ENCODE measurements around the gene SLC5A6. TPM values are rescaled to one million over a fixed set of nuclear protein-coding genes. Genes with fewer than 3 reads are reported as not detected.

SLC5A6 gene
- total RNA-seq, 2 experiments from 2014 or later, result 74.2 to 81.9 TPM

GRCh38 chr2:27243391-27244130 lies 31.5 kb upstream of the SLC5A6 start:
- H3K9me3 Mint-ChIP-seq, result no peaks in the 10 kb centered on the region
- H3K4me1 Mint-ChIP-seq, result no peaks in the 10 kb centered on the region
- no peak overlapping the region for H3K4me3 Mint-ChIP-seq
- no peak for DNase-seq
- no peak overlapping the region for H3K27ac Mint-ChIP-seq
- H3K27me3 Mint-ChIP-seq, result no peaks in the 10 kb centered on the region
- H3K36me3 Mint-ChIP-seq, result peaks cover 15% of the 10 kb centered on the region

DNA sequence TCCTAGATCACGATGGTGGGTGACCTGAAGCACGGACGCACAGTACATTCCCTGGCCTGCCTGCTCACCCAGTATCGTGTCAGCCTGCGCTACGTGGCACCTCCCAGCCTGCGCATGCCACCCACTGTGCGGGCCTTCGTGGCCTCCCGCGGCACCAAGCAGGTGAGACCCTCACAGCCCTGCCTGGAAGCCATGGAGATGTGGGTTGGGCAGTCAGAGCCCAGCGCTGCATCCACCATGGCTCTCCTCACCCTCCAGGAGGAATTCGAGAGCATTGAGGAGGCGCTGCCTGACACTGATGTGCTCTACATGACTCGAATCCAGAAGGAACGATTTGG lies 30.5 kb upstream of the SLC5A6 start:
- Mint-ChIP-seq H3K4me3 (no peak overlapping the region), H3K27me3 (no peaks in the 10 kb centered on the region), H3K36me3 (peaks cover 22% of the 10 kb centered on the region), H3K9me3 (no peaks in the 10 kb centered on the region), H3K27ac (no peak overlapping the region), H3K4me1 (no peaks in the 10 kb centered on the region)
- DNase-seq, result no peak

- no peaks in the 10 kb centered on the region for H3K9me3 Mint-ChIP-seq
- no peak for DNase-seq
- H3K4me3 Mint-ChIP-seq, result no peak overlapping the region
- no peaks in the 10 kb centered on the region for H3K4me1 Mint-ChIP-seq
- H3K27ac Mint-ChIP-seq, result no peak overlapping the region
- peaks cover 27% of the 10 kb centered on the region for H3K36me3 Mint-ChIP-seq
- H3K27me3 Mint-ChIP-seq, result no peaks in the 10 kb centered on the region
Measured at GRCh38 chr2:27241761-27242613, 29.9 kb upstream of the SLC5A6 start.

GRCh38 chr2:27240406-27240805 lies 28.3 kb upstream of the SLC5A6 start:
- no peak overlapping the region for H3K4me3 Mint-ChIP-seq
- peaks cover 27% of the 10 kb centered on the region for H3K36me3 Mint-ChIP-seq
- no peaks in the 10 kb centered on the region for H3K27me3 Mint-ChIP-seq
- DNase-seq, result no peak
- no peak overlapping the region for H3K27ac Mint-ChIP-seq
- no peaks in the 10 kb centered on the region for H3K9me3 Mint-ChIP-seq
- no peaks in the 10 kb centered on the region for H3K4me1 Mint-ChIP-seq

- Mint-ChIP-seq H3K9me3 (no peaks in the 10 kb centered on the region), H3K27me3 (no peaks in the 10 kb centered on the region), H3K36me3 (peaks cover 32% of the 10 kb centered on the region), H3K27ac (no peak overlapping the region), H3K4me1 (no peaks in the 10 kb centered on the region), H3K4me3 (no peak overlapping the region)
- DNase-seq, result no peak
Measured at GRCh38 chr2:27238976-27239375, 26.9 kb upstream of the SLC5A6 start.

DNA sequence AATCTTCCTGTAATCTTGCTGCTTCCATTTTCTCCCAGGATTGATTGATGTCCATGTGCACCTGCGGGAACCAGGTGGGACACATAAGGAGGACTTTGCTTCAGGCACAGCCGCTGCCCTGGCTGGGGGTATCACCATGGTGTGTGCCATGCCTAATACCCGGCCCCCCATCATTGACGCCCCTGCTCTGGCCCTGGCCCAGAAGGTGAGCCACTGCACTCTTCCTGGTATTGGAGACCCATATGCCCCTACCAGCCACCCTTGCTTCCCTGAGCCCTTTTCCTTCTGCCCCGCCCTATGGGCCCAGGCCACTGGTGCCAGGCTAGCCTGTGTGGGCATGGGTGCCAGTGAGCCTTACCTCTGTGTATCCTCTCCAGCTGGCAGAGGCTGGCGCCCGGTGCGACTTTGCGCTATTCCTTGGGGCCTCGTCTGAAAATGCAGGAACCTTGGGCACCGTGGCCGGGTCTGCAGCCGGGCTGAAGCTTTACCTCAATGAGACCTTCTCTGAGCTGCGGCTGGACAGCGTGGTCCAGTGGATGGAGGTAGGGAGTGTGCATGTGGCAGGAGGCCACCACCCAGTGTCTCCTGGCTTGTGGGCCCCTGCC lies 25.4 kb upstream of the SLC5A6 start:
- Mint-ChIP-seq H3K4me3 (no peak overlapping the region), H3K9me3 (no peaks in the 10 kb centered on the region), H3K27ac (no peak overlapping the region), H3K36me3 (peaks cover 42% of the 10 kb centered on the region), H3K4me1 (no peaks in the 10 kb centered on the region), H3K27me3 (no peaks in the 10 kb centered on the region)
- no peak for DNase-seq

- Mint-ChIP-seq H3K36me3 (peaks cover 42% of the 10 kb centered on the region), H3K27me3 (no peaks in the 10 kb centered on the region), H3K4me3 (no peak overlapping the region), H3K4me1 (no peaks in the 10 kb centered on the region), H3K27ac (no peak overlapping the region), H3K9me3 (no peaks in the 10 kb centered on the region)
- no peak for DNase-seq
Measured at GRCh38 chr2:27236626-27237025, 24.6 kb upstream of the SLC5A6 start.

DNA sequence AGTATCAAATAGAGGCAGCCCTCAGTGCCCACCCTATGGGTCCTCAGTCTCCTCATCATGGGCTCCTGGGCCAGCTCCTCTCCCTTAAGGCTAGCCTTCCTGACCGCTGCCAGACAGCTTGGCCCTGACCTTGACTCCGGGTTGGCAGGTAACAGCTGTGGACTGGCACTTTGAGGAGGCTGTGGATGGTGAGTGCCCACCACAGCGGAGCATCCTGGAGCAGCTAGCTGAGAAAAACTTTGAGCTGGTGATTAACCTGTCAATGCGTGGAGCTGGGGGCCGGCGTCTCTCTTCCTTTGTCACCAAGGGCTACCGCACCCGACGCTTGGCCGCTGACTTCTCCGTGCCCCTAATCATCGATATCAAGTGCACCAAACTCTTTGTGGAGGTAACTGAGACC lies 24.1 kb upstream of the SLC5A6 start:
- H3K27ac Mint-ChIP-seq, result no peak overlapping the region
- H3K4me3 Mint-ChIP-seq, result no peak overlapping the region
- H3K9me3 Mint-ChIP-seq, result no peaks in the 10 kb centered on the region
- H3K27me3 Mint-ChIP-seq, result no peaks in the 10 kb centered on the region
- H3K4me1 Mint-ChIP-seq, result no peaks in the 10 kb centered on the region
- peaks cover 45% of the 10 kb centered on the region for H3K36me3 Mint-ChIP-seq
- DNase-seq, result no peak

- H3K4me3 Mint-ChIP-seq, result no peak overlapping the region
- H3K4me1 Mint-ChIP-seq, result no peaks in the 10 kb centered on the region
- no peak for DNase-seq
- no peaks in the 10 kb centered on the region for H3K9me3 Mint-ChIP-seq
- no peak overlapping the region for H3K27ac Mint-ChIP-seq
- H3K27me3 Mint-ChIP-seq, result no peaks in the 10 kb centered on the region
- peaks cover 29% of the 10 kb centered on the region for H3K36me3 Mint-ChIP-seq
Measured at GRCh38 chr2:27233341-27233740, 21.3 kb upstream of the SLC5A6 start.

DNA sequence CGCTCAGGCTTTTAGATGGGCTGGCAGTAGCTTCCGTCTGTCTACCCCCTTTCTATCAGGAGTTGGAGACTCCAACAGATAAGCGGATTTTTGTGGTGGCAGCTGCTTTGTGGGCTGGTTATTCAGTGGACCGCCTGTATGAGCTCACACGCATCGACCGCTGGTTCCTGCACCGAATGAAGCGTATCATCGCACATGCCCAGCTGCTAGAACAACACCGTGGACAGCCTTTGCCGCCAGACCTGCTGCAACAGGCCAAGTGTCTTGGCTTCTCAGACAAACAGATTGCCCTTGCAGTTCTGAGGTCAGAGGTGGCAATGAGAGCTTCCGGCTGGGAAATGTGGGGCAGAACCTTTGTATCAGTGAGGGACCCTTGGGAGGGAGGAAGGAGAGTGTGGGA lies 19.9 kb upstream of the SLC5A6 start:
- no peak overlapping the region for H3K4me3 Mint-ChIP-seq
- no peaks in the 10 kb centered on the region for H3K4me1 Mint-ChIP-seq
- H3K9me3 Mint-ChIP-seq, result no peaks in the 10 kb centered on the region
- peaks cover 23% of the 10 kb centered on the region for H3K36me3 Mint-ChIP-seq
- no peak for DNase-seq
- H3K27ac Mint-ChIP-seq, result no peak overlapping the region
- H3K27me3 Mint-ChIP-seq, result no peaks in the 10 kb centered on the region

GRCh38 chr2:27227501-27227900 lies 15.4 kb upstream of the SLC5A6 start:
- Mint-ChIP-seq H3K36me3 (peaks cover 22% of the 10 kb centered on the region), H3K4me1 (peaks cover 2% of the 10 kb centered on the region), H3K4me3 (no peak overlapping the region), H3K9me3 (no peaks in the 10 kb centered on the region), H3K27ac (no peak overlapping the region), H3K27me3 (no peaks in the 10 kb centered on the region)
- DNase-seq, result no peak

DNA sequence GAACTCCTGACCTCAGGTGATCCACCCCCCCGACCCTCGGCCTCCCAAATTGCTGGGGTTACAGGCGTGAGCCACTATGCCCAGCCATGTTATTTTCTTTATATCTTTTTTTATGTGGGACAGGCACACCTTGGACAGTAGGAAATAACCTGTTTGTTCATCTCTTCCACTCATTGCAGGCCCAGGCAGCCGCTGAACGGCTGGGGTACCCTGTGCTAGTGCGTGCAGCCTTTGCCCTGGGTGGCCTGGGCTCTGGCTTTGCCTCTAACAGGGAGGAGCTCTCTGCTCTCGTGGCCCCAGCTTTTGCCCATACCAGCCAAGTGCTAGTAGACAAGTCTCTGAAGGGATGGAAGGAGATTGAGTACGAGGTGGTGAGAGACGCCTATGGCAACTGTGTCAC lies 13.5 kb upstream of the SLC5A6 start:
- Mint-ChIP-seq H3K4me3 (no peak overlapping the region), H3K9me3 (no peaks in the 10 kb centered on the region), H3K36me3 (peaks cover 29% of the 10 kb centered on the region), H3K27ac (no peak overlapping the region), H3K4me1 (peaks cover 6% of the 10 kb centered on the region), H3K27me3 (no peaks in the 10 kb centered on the region)
- DNase-seq, result no peak

GRCh38 chr2:27223416-27223815 lies 11.3 kb upstream of the SLC5A6 start:
- H3K27ac Mint-ChIP-seq, result no peak overlapping the region
- no peaks in the 10 kb centered on the region for H3K9me3 Mint-ChIP-seq
- H3K4me3 Mint-ChIP-seq, result no peak overlapping the region
- H3K4me1 Mint-ChIP-seq, result peaks cover 18% of the 10 kb centered on the region
- DNase-seq, result no peak
- H3K27me3 Mint-ChIP-seq, result no peaks in the 10 kb centered on the region
- peaks cover 42% of the 10 kb centered on the region for H3K36me3 Mint-ChIP-seq

DNA sequence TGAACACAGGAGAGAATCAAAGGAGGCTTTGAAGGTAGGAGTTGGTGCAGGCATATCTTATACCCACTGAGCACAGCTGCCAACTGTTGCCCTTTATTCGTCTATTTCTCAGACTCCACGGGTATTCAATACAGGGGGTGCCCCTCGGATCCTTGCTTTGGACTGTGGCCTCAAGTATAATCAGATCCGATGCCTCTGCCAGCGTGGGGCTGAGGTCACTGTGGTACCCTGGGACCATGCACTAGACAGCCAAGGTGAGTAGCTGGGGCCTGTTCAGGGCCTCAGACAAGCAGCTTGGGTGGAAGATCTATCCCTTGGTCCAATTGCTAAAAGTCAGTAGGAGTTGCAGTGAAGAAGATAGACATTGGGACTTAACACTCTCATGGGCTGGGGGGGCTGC lies 10.3 kb upstream of the SLC5A6 start:
- H3K27ac Mint-ChIP-seq, result no peak overlapping the region
- no peaks in the 10 kb centered on the region for H3K27me3 Mint-ChIP-seq
- H3K4me3 Mint-ChIP-seq, result no peak overlapping the region
- no peak for DNase-seq
- H3K36me3 Mint-ChIP-seq, result peaks cover 52% of the 10 kb centered on the region
- peaks cover 21% of the 10 kb centered on the region for H3K4me1 Mint-ChIP-seq
- H3K9me3 Mint-ChIP-seq, result no peaks in the 10 kb centered on the region

GRCh38 chr2:27221166-27221565 lies 9.1 kb upstream of the SLC5A6 start:
- no peaks in the 10 kb centered on the region for H3K27me3 Mint-ChIP-seq
- H3K27ac Mint-ChIP-seq, result no peak overlapping the region
- DNase-seq, result no peak
- H3K36me3 Mint-ChIP-seq, result peaks cover 60% of the 10 kb centered on the region
- peaks cover 28% of the 10 kb centered on the region for H3K4me1 Mint-ChIP-seq
- no peak overlapping the region for H3K4me3 Mint-ChIP-seq
- no peaks in the 10 kb centered on the region for H3K9me3 Mint-ChIP-seq
